Stimulated activated CD4-positive, alpha-beta T cell treated with anti-CD3 and anti-CD28 coated beads, Interleukin-4, amount 100 ng/mL, for 48 hours (primary cell): ENCODE data around the gene B4GALNT4.
"Not testable (repeated sequence)": the region's sequence is repeated elsewhere in the genome, so short reads cannot be mapped to it uniquely, and the experiment has no call there.

Source experiments
- DNase-seq, 2 donors: peaks; one replicate each; pipeline ENCODE4 v3.0.0-alpha.2; 2020; ENCODE audit warnings: low read depth in 2 of 2

The B4GALNT4 gene

GRCh38 chr11:358129-358800 is 11.0 kb upstream of the B4GALNT4 start:
- no peak for DNase-seq

- no peak for DNase-seq
Measured at GRCh38 chr11:359181-359714, 10.1 kb upstream of the B4GALNT4 start.

GRCh38 chr11:360326-361280 is 8.7 kb upstream of the B4GALNT4 start:
- no peak for DNase-seq

- DNase-seq = no peak
Measured at GRCh38 chr11:362642-363442, 6.5 kb upstream of the B4GALNT4 start.

- not testable (repeated sequence) for DNase-seq
Measured at GRCh38 chr11:363443-363805, 5.9 kb upstream of the B4GALNT4 start.

- peak; percentile 28 to 50 for DNase-seq
Measured at GRCh38 chr11:363948-364761, 5.1 kb upstream of the B4GALNT4 start.

- DNase-seq = no peak
Measured at GRCh38 chr11:364991-365725, 4.1 kb upstream of the B4GALNT4 start.

GRCh38 chr11:365831-366230 is 3.5 kb upstream of the B4GALNT4 start:
- DNase-seq = no peak

- no peak for DNase-seq
Measured at GRCh38 chr11:367956-368413, 1.3 kb upstream of the B4GALNT4 start.

GRCh38 chr11:368414-369335 is 624 bp upstream of the B4GALNT4 start:
- no peak for DNase-seq

GRCh38 chr11:370070-370941 is 1.0 kb downstream of the B4GALNT4 start:
- no peak for DNase-seq

- DNase-seq = no peak
Measured at GRCh38 chr11:371051-371450, 1.8 kb downstream of the B4GALNT4 start.

- DNase-seq = no peak
Measured at GRCh38 chr11:371716-372590, 2.7 kb downstream of the B4GALNT4 start.

GRCh38 chr11:372809-373715 is 3.8 kb downstream of the B4GALNT4 start:
- no peak for DNase-seq

- no peak for DNase-seq
Measured at GRCh38 chr11:373716-374551, 4.6 kb downstream of the B4GALNT4 start.
